Endothelial cell of umbilical vein (primary cell): ENCODE data around the gene NAV2.

ENCODE experiments used
- CTCF ChIP-seq, 2 donors: IDR thresholded peaks; 1 replicate in 1 of 2; 2 replicates in 1 of 2; pipeline ENCODE4 v1.5.1; 2011; ENCODE audit warnings: low read length in 2 of 2, mild to moderate bottlenecking in 2 of 2, moderate library complexity in 2 of 2, control low read depth in 1 of 2, inconsistent platforms in 1 of 2, low read depth in 1 of 2; ENCODE audit not compliant: insufficient read depth in 1 of 2; ENCODE audit errors: extremely low read depth in 1 of 2
- GATA2 ChIP-seq: IDR thresholded peaks from 2 replicates; pipeline ENCODE4 v1.7.0; 2011; ENCODE audit warnings: low read depth, mild to moderate bottlenecking, moderate library complexity, mixed read lengths, low read length; ENCODE audit not compliant: insufficient read length, insufficient read depth
- POLR2AphosphoS5 ChIP-seq: IDR thresholded peaks from 2 replicates; pipeline ENCODE4 v1.6.1; 2012; ENCODE audit warnings: low read depth, mild to moderate bottlenecking, control low read depth, low read length, moderate library complexity; ENCODE audit not compliant: insufficient read depth

- TF ChIP-seq POLR2AphosphoS5 (no peak), CTCF (IDR thresholded peaks at IDR 0.05; ENCODE audit: extremely low read depth in 1 of 2, insufficient read depth in 1 of 2, low read depth in 1 of 2, low read length in 2 of 2) (no peak), GATA2 (no peak)
Measured at GRCh38 chr11:19820100-19820499, 107.5 kb downstream of the NAV2 start.
